ENCODE measurements around the gene SLC2A9. TPM values are rescaled to one million over a fixed set of nuclear protein-coding genes. Genes with fewer than 3 reads are reported as not detected.

Gene SLC2A9
- total and polyA plus RNA-seq, 2 of the 8 experiments (the other 6 are each of a cell fraction or from before 2014, with no cell fraction given) = 0.20 to 0.26 TPM

GRCh38 chr4:9940041-9940440 lies 81.3 kb downstream of the SLC2A9 start:
- Histone ChIP-seq H3K4me3 (ENCODE audit: extremely low read depth in 1 of 4, insufficient read depth in 2 of 4, low read depth in 3 of 4, low read length in 4 of 4) (no peak overlapping the region), H2BK120ac (replicated peaks; ENCODE audit: low read depth, low read length) (no peak overlapping the region), H3K4me1 (replicated peaks in 1 of 4; ENCODE audit: control insufficient read depth in 3 of 4, insufficient read depth in 4 of 4, low read length in 3 of 4) (peaks cover 2 to 11% (median 8%) of the 10 kb centered on the region in 4 experiments; a peak in 6 of 7 replicates), H2BK15ac (ENCODE audit: low read length) (no peak overlapping the region), H3K27ac (ENCODE audit: low read depth, low read length) (no peak overlapping the region), H3K23ac (ENCODE audit: insufficient read length) (no peak overlapping the region), H3K36me3 (ENCODE audit: control insufficient read depth in 2 of 4, insufficient read depth in 4 of 4, low read length in 3 of 4) (no peaks in the 10 kb centered on the region), H3K27me3 (replicated peaks in 1 of 4; ENCODE audit: control insufficient read depth in 3 of 4, extremely low read depth in 1 of 4, insufficient read depth in 3 of 4, low read length in 3 of 4) (no peaks in the 10 kb centered on the region), H3K14ac (ENCODE audit: insufficient read length) (no peak overlapping the region), H2BK20ac (ENCODE audit: low read length) (no peak overlapping the region), H3K4me2 (ENCODE audit: insufficient read depth in 1 of 2, low read depth in 2 of 2, low read length in 2 of 2) (no peak overlapping the region), H2AFZ (ENCODE audit: low read length) (no peak overlapping the region), H3K56ac (replicated peaks; ENCODE audit: insufficient read length, low read depth, low read length) (no peak overlapping the region), H4K91ac (replicated peaks; ENCODE audit: insufficient read length, low read length) (no peak overlapping the region), H4K5ac (ENCODE audit: insufficient read length, low read depth, low read length) (no peak overlapping the region), H3K9ac (replicated peaks in 1 of 4; ENCODE audit: extremely low read depth in 1 of 4, low read depth in 3 of 4, low read length in 3 of 4) (no peak overlapping the region), H3K79me2 (ENCODE audit: control insufficient read depth in 1 of 2, insufficient read depth in 2 of 2, low read length in 2 of 2) (no peaks in the 10 kb centered on the region), H3K9me3 (ENCODE audit: insufficient read depth in 2 of 2, low read depth in 1 of 2, low read length in 1 of 2) (no peaks in the 10 kb centered on the region), H2BK5ac (ENCODE audit: low read depth, low read length) (no peak overlapping the region), H3K79me1 (ENCODE audit: low read depth, low read length) (no peaks in the 10 kb centered on the region), H3K23me2 (ENCODE audit: low read depth, low read length) (no peaks in the 10 kb centered on the region), H2BK12ac (ENCODE audit: low read depth, low read length) (no peak overlapping the region), H2AK5ac (ENCODE audit: low read depth, low read length) (no peak overlapping the region), H4K8ac (ENCODE audit: extremely low read depth, insufficient read depth, low read length) (no peak overlapping the region), H4K20me1 (replicated peaks in 1 of 2; ENCODE audit: control insufficient read depth in 1 of 2, insufficient read depth in 2 of 2, low read length in 2 of 2) (no peaks in the 10 kb centered on the region), H3K18ac (ENCODE audit: extremely low read depth, low read length) (no peak overlapping the region), H3K4ac (replicated peaks; ENCODE audit: insufficient read length, low read depth, low read length) (no peak overlapping the region)
- FAIRE-seq (no peak), DNase-seq (ENCODE audit: low read depth in 1 of 2, low spot score in 2 of 2) (no peak)
- TF ChIP-seq HDAC6 (IDR thresholded peaks at IDR 0.05; ENCODE audit: low read depth, low read length) (no peak), ZNF274 (IDR thresholded peaks at IDR 0.05; ENCODE audit: borderline replicate concordance, extremely low read depth, low read length) (no peak), TBP (IDR thresholded peaks at IDR 0.05; ENCODE audit: low read depth, low read length) (no peak), GABPA (IDR thresholded peaks at IDR 0.05; ENCODE audit: borderline replicate concordance, insufficient read depth, low read length) (no peak), CTCF (IDR thresholded peaks at IDR 0.05; ENCODE audit: control extremely low read depth in 1 of 3, insufficient read depth in 1 of 3, low read depth in 1 of 3, low read length in 3 of 3) (no peak), PHF8 (conservative IDR thresholded peaks at IDR 0.05; ENCODE audit: low read depth, low read length) (no peak), POU5F1 (IDR thresholded peaks at IDR 0.05; ENCODE audit: low read depth, low read length) (no peak), KDM5A (IDR thresholded peaks at IDR 0.05; ENCODE audit: low read length) (no peak)
- 92% methylated on average over 5 of the region's 5 CpGs; no CpG with 5 or more reads in 1 of the 2 experiments for WGBS, 2 experiments (ENCODE audit: extremely low coverage in 1 of 2, insufficient coverage in 1 of 2, insufficient read length in 1 of 2, insufficient replicate concordance in 2 of 2, low coverage in 1 of 2, low lambda C conversion rate in 2 of 2, missing lambda C conversion rate in 1 of 2)
- ChIA-PET POLR2A (ENCODE audit: partially characterized antibody) (no interaction called here), CTCF (ENCODE audit: partially characterized antibody) (interaction anchor here (0.7 to 1.9 kb wide), 7 partner anchors 10 to 75 kb away, joined by 3 to 7 read pairs (median 4); no protein-coding TSS in a partner anchor)
